GM10248 (cell line): ENCODE results near the gene FFAR3.

Experiments
- CTCF ChIA-PET: fragments of 300-600 bp; sonication (Branson Sonifier 250); formaldehyde crosslinking; extraction: SDS; loops from one replicate; lab custom pipeline; 2021; ENCODE audit warnings: antibody characterized with exemption; lab: Yijun Ruan, JAX
- POLR2A ChIA-PET: fragments of 350-650 bp; sonication (Branson Sonifier 250); formaldehyde crosslinking; extraction: SDS; loops from one replicate; lab custom pipeline; 2020; ENCODE audit warnings: antibody characterized with exemption; lab: Yijun Ruan, JAX
- DNase-seq: peaks from one replicate; pipeline ENCODE4 v3.0.0; 2012; ENCODE audit errors: extremely low spot score
- TF ChIP-seq, protein P1 (sequence below): IDR thresholded peaks from 2 replicates; pipeline ENCODE4 v1.5.1; 2012; ENCODE audit warnings: mild to moderate bottlenecking, low read depth; ENCODE audit errors: extremely low read depth, missing control alignments, control extremely low read depth

FFAR3 gene

GRCh38 chr19:35336166-35336955 is 21.9 kb upstream of the FFAR3 start:
- DNase-seq = no peak
- POLR2A ChIA-PET = interaction anchor here (0.6 to 1.0 kb wide), 2 partner anchors 9 to 10 kb away, joined by 3 to 8 read pairs; no protein-coding TSS in a partner anchor
- TF ChIP-seq, protein P1, sequence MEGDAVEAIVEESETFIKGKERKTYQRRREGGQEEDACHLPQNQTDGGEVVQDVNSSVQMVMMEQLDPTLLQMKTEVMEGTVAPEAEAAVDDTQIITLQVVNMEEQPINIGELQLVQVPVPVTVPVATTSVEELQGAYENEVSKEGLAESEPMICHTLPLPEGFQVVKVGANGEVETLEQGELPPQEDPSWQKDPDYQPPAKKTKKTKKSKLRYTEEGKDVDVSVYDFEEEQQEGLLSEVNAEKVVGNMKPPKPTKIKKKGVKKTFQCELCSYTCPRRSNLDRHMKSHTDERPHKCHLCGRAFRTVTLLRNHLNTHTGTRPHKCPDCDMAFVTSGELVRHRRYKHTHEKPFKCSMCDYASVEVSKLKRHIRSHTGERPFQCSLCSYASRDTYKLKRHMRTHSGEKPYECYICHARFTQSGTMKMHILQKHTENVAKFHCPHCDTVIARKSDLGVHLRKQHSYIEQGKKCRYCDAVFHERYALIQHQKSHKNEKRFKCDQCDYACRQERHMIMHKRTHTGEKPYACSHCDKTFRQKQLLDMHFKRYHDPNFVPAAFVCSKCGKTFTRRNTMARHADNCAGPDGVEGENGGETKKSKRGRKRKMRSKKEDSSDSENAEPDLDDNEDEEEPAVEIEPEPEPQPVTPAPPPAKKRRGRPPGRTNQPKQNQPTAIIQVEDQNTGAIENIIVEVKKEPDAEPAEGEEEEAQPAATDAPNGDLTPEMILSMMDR = no peak
- CTCF ChIA-PET = interaction anchor here (1.0 to 4.2 kb wide), 2 partner anchors 17 to 41 kb away, joined by 3 to 19 read pairs; no protein-coding TSS in a partner anchor

DNA sequence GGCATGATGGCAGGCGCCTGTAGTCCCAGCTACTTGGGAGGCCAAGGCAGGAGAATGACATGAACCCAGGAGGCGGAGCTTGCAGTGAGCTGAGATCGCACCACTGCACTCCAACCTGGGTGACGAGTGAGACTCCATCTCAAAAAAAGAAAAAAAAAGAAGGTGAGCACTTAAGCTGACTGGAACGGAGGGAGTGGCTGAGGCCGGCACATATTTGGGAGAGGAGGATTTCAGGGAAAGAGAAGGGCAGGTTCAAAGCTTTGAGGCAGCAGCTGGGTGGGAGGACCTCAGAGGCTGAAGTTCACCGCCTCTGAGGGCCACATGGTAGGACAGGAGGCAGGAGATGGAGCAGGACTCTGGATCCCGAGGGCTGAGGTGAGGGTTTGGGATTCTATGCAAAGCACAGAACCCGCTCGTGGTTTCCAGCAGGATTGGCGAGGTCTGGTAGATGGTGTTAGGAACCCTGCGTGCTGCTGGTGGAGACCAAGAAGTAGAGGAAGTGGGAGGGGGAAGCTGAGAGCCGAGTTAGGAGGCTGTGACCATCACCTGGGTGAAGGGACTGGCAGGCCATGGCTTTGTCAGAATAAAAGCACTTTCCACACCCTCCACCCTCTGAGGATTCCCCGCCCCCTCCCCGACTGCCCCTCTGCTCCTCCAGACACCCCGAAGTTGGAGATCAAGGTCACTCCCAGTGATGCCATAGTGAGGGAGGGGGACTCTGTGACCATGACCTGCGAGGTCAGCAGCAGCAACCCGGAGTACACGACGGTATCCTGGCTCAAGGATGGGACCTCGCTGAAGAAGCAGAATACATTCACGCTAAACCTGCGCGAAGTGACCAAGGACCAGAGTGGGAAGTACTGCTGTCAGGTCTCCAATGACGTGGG is 20.9 kb upstream of the FFAR3 start:
- POLR2A ChIA-PET = interaction anchor here (2.0 kb wide), 1 partner anchor 10 kb away, joined by 16 read pairs; the partner anchor contains the start of gene FFAR1
- peak; percentile 25 for DNase-seq
- CTCF ChIA-PET = interaction anchor here (1.0 to 1.5 kb wide), 3 partner anchors 10 to 158 kb away, joined by 3 read pairs; no protein-coding TSS in a partner anchor
- TF ChIP-seq, protein P1 = no peak

- TF ChIP-seq, protein P1 = no peak
- POLR2A ChIA-PET = interaction anchor here (2.0 kb wide), 1 partner anchor 9 kb away, joined by 16 read pairs; the partner anchor contains the start of gene FFAR1
- CTCF ChIA-PET = interaction anchor here (1.3 to 1.5 kb wide), 2 partner anchors 11 to 157 kb away, joined by 3 read pairs; no protein-coding TSS in a partner anchor
- DNase-seq = no peak
Measured at GRCh38 chr19:35337984-35338296, 20.3 kb upstream of the FFAR3 start.

GRCh38 chr19:35340431-35340830 is 17.8 kb upstream of the FFAR3 start:
- TF ChIP-seq, protein P1 = no peak
- no peak for DNase-seq
- ChIA-PET CTCF (interaction anchor here (1.0 to 1.2 kb wide), 2 partner anchors 10 to 12 kb away, joined by 3 to 4 read pairs; no protein-coding TSS in a partner anchor), POLR2A (no interaction called here)

DNA sequence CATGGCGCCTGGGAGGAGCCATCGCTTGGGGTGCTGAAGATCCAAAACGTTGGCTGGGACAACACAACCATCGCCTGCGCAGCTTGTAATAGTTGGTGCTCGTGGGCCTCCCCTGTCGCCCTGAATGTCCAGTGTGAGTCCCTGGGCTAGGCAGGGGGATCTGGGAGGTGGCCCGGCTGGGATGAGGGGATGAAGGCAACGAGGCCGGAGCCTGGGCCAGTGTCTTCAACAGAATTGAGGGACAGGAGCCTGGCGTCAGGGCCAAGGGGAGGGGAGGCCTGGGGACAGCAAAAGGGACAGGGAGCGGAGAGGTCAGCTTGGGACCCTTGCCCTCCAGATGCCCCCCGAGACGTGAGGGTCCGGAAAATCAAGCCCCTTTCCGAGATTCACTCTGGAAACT is 17.3 kb upstream of the FFAR3 start:
- CTCF ChIA-PET = no interaction called here
- TF ChIP-seq, protein P1 = no peak
- no peak for DNase-seq
- POLR2A ChIA-PET = no interaction called here

DNA sequence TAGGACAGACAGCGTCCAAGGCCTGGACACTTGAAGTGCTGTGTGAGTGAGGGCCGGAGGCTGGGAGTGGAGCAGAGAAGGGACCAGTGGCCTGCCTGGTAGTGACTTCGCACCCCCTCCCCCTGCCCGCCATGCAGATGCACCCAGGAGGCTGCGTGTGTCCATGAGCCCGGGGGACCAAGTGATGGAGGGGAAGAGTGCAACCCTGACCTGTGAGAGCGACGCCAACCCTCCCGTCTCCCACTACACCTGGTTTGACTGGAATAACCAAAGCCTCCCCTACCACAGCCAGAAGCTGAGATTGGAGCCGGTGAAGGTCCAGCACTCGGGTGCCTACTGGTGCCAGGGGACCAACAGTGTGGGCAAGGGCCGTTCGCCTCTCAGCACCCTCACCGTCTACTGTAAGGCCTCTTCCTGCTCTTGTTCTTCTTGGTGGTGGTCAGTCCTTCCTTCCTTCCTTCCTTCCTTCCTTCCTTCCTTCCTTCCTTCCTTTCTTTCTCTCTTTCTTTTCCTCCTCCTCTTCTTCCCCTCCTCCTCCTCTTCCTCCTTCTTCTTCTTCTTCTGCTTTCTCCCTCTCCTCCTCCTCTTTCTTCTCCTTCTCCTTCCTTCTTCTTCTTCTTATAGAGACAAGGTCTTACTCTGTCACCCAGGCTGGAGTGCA is 16.6 kb upstream of the FFAR3 start:
- ChIA-PET CTCF (interaction anchor here (0.7 kb wide), 1 partner anchor 10 kb away, joined by 3 read pairs; no protein-coding TSS in a partner anchor), POLR2A (no interaction called here)
- DNase-seq = no peak
- TF ChIP-seq, protein P1 = no peak
